Progenitor cell of endocrine pancreas (in vitro differentiated cells): ENCODE results near the gene DNM2. TPM values are rescaled to one million over a fixed set of nuclear protein-coding genes. Genes with fewer than 3 reads are reported as not detected.
"Not testable (repeated sequence)": the region's sequence is repeated elsewhere in the genome, so short reads cannot be mapped to it uniquely, and the experiment has no call there.

Source experiments
- DNase-seq: peaks from one replicate; pipeline ENCODE4 v3.0.0; 2021; ENCODE audit warnings: low spot score; ENCODE audit not compliant: unreplicated experiment
- H3K27ac Mint-ChIP-seq: 2 replicates; pipeline ENCODE4 v1.8.0; 2021; ENCODE audit warnings: mild to moderate bottlenecking, moderate library complexity, mixed read lengths
- H3K27me3 Mint-ChIP-seq: 2 replicates; pipeline ENCODE4 v1.8.0; 2021; ENCODE audit warnings: mixed read lengths
- H3K36me3 Mint-ChIP-seq: 2 replicates; pipeline ENCODE4 v1.8.0; 2022; ENCODE audit warnings: mixed read lengths; ENCODE audit not compliant: insufficient read depth
- H3K4me1 Mint-ChIP-seq: 2 replicates; pipeline ENCODE4 v1.8.0; 2021; ENCODE audit warnings: low read depth, mixed read lengths
- H3K4me3 Mint-ChIP-seq: 2 replicates; pipeline ENCODE4 v1.8.0; 2021; ENCODE audit warnings: low read depth, mild to moderate bottlenecking, moderate library complexity, mixed read lengths
- H3K9me3 Mint-ChIP-seq: 2 replicates; pipeline ENCODE4 v1.8.0; 2021; ENCODE audit warnings: low read depth, mixed read lengths
- CTCF ChIP-seq: fragments of 200-600 bp; sonication (generic); IDR thresholded peaks from one replicate; pipeline ENCODE4 v1.5.0; 2021; ENCODE audit warnings: antibody characterized with exemption, mild to moderate bottlenecking; ENCODE audit not compliant: unreplicated experiment
- total RNA-seq: library from RNA; stranded (reverse); gene quantifications from 2 replicates; pipeline ENCODE4 v1.2.1, GENCODE V29; 2021

Gene DNM2
- total RNA-seq, 1 donor from 2014 or later = 124 TPM

DNA sequence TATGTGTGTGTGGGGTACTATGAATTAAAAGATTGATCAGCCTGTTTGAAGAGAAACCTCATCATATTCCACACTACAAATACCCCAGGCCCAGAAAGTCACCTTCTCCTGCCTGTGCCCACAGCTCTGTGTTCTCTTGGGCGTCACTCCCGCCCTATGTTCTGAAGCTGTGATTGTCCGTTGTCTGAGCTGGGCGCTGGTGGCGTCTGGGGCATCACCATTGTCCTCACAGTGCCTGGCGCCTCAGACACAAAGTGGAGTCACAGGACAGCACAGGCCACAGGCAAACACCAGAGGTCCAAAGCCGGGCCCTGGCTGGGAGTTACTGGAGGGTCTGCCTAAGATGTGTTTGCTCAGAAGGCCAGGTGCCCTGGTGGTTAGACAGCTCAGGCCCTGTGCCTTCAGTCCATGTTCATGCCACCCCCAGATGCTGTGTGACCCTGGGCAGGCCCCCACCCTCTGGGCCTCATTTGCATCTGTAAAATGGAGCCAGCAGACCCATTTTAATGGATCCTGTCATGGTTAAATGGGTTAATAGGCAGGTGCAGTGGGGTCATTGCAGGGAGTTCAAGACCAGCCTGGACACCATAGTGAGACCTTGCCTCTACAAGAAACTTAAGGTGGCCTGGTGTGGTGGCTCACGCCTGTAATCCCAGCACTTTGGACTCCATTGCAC, 34.5 kb downstream of the DNM2 start:
- Mint-ChIP-seq H3K36me3 (no peaks in the 10 kb centered on the region), H3K4me1 (peaks cover 6% of the 10 kb centered on the region), H3K27me3 (no peaks in the 10 kb centered on the region), H3K4me3 (no peak overlapping the region), H3K27ac (peak overlapping the region; percentile 8), H3K9me3 (no peaks in the 10 kb centered on the region)
- no peak for DNase-seq
- TF ChIP-seq CTCF = no peak

GRCh38 chr19:10752913-10753704, 35.2 kb downstream of the DNM2 start:
- Mint-ChIP-seq H3K36me3 (no peaks in the 10 kb centered on the region), H3K27ac (no peak overlapping the region), H3K4me3 (no peak overlapping the region), H3K4me1 (peaks cover 6% of the 10 kb centered on the region), H3K27me3 (no peaks in the 10 kb centered on the region), H3K9me3 (no peaks in the 10 kb centered on the region)
- TF ChIP-seq CTCF = no peak
- no peak for DNase-seq

- Mint-ChIP-seq H3K27ac (no peak overlapping the region), H3K36me3 (peaks cover 4% of the 10 kb centered on the region), H3K9me3 (no peaks in the 10 kb centered on the region), H3K4me3 (no peak overlapping the region), H3K27me3 (no peaks in the 10 kb centered on the region), H3K4me1 (peaks cover 4% of the 10 kb centered on the region)
- DNase-seq = no peak
- no peak for TF ChIP-seq CTCF
Observed at GRCh38 chr19:10756371-10756770, 38.5 kb downstream of the DNM2 start.

- peaks cover 4% of the 10 kb centered on the region for H3K36me3 Mint-ChIP-seq
- peaks cover 2% of the 10 kb centered on the region for H3K4me1 Mint-ChIP-seq
- no peak overlapping the region for H3K4me3 Mint-ChIP-seq
- no peak for TF ChIP-seq CTCF
- no peak overlapping the region for H3K27ac Mint-ChIP-seq
- no peaks in the 10 kb centered on the region for H3K9me3 Mint-ChIP-seq
- DNase-seq = no peak
- no peaks in the 10 kb centered on the region for H3K27me3 Mint-ChIP-seq
Observed at GRCh38 chr19:10756791-10757190, 38.9 kb downstream of the DNM2 start.

GRCh38 chr19:10758050-10758449, 40.2 kb downstream of the DNM2 start:
- not testable (repeated sequence) for DNase-seq, H3K4me3 Mint-ChIP-seq, H3K36me3 Mint-ChIP-seq, H3K9me3 Mint-ChIP-seq, H3K27me3 Mint-ChIP-seq, H3K27ac Mint-ChIP-seq, H3K4me1 Mint-ChIP-seq
